Vagina (tissue), 2 donors: Measurements from ENCODE around the gene UMODL1. TPM values are rescaled to one million over a fixed set of nuclear protein-coding genes. Genes with fewer than 3 reads are reported as not detected.

ENCODE experiments used
- DNase-seq, 2 donors: peaks; one replicate each; pipeline ENCODE4 v3.0.0-alpha.2; 2017; ENCODE audit errors: extremely low spot score in 2 of 2
- H3K27ac ChIP-seq: fragments of 200-600 bp; sonication (generic); one replicate; pipeline ENCODE4 v1.5.1; 2019
- H3K27me3 ChIP-seq: fragments of 200-600 bp; sonication (generic); one replicate; pipeline ENCODE4 v1.5.1; 2019
- H3K36me3 ChIP-seq, 2 donors: fragments of 200-600 bp; sonication (generic); one replicate each; pipeline ENCODE4 v1.5.1; 2017 to 2019
- H3K4me1 ChIP-seq: fragments of 200-600 bp; sonication (generic); one replicate; pipeline ENCODE4 v1.5.1; 2019
- H3K4me3 ChIP-seq, 2 donors: fragments of 200-600 bp; sonication (generic); 1 replicate in 1 of 2; 2 replicates in 1 of 2; pipeline ENCODE4 v1.5.1; 2016 to 2019
- H3K9me3 ChIP-seq: fragments of 200-600 bp; sonication (generic); one replicate; pipeline ENCODE4 v1.5.1; 2019
- POLR2A ChIP-seq, 2 donors: fragments of 450-650 bp; IDR thresholded peaks; one replicate each; pipeline ENCODE4 v1.6.1; 2017; ENCODE audit warnings: antibody characterized with exemption in 2 of 2, mild to moderate bottlenecking in 2 of 2, moderate library complexity in 2 of 2
- POLR2AphosphoS5 ChIP-seq, 2 donors: sonication (generic); formaldehyde crosslinking; IDR thresholded peaks; one replicate each; pipeline ENCODE4 v1.9.0; 2017; ENCODE audit warnings: antibody characterized with exemption in 2 of 2, mild to moderate bottlenecking in 2 of 2, low read depth in 1 of 2; ENCODE audit not compliant: insufficient read depth in 1 of 2
- intact Hi-C: fragments of 100-400 bp; cut with DNase I; formaldehyde crosslinking; loops from one replicate; pipeline ENCODE4 v1.15.1; 2023
- total RNA-seq: library from RNA; depleted of rRNA; stranded (reverse); fragments of >200 nt; gene quantifications from one replicate; pipeline ENCODE4 v1.2.3, GENCODE V29; 2016
- TF ChIP-seq, protein P1 (sequence below), 3 experiments: fragments of 450-650 bp in 2 of 3; fragments of 200-600 bp in 1 of 3; sonication (generic) in 1 of 3; IDR thresholded peaks; one replicate each; pipeline ENCODE4 v1.5.1; 2017 to 2019; ENCODE audit warnings: antibody characterized with exemption in 3 of 3, mild to moderate bottlenecking in 2 of 3, moderate library complexity in 2 of 3

UMODL1 gene
- total RNA-seq, 1 donor from 2014 or later = not detected

DNA sequence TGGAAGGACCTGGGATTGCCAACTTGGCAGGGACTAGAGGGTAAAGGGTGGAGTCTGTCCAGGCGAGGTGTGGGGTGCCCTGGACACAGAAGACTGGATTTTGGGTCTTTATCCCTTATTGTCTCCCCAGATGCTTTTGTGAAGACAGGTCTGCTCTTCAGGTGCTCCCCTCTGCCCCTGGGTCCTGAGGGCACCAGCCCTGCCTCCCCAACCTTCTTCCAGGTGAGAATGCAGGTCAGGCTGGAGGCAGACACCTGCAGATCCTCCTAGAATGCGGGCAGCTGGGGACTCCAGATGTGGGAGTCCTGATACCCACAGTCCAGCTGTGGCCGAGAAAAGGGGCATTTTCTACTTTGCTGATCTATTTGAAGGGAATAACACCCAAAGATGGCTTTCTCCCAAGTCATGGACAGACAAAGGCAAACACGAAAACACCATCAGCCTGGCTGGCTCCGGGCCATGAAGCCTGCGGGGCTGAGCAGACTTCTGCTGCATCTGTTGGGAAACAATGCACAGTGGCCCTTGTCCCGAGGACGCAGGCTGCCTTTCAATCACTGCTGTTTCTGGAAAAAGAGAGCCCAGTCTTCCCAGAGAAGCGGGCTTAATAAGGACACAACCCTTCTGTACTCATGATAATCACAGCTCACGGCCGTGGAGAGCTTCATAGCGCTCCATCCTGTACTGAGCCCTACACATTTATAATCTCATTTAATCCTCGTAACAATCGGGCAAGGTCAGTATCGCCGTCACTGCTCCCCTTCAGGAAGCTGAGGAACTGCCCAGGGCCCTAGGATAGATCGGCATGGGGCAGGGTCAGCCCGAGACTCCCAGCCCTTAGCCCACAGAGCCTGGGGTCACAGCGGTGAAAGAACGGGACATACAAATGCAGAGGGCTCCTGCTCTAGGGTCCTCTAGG is 85.8 kb downstream of the UMODL1 start:
- TF ChIP-seq, protein P1, sequence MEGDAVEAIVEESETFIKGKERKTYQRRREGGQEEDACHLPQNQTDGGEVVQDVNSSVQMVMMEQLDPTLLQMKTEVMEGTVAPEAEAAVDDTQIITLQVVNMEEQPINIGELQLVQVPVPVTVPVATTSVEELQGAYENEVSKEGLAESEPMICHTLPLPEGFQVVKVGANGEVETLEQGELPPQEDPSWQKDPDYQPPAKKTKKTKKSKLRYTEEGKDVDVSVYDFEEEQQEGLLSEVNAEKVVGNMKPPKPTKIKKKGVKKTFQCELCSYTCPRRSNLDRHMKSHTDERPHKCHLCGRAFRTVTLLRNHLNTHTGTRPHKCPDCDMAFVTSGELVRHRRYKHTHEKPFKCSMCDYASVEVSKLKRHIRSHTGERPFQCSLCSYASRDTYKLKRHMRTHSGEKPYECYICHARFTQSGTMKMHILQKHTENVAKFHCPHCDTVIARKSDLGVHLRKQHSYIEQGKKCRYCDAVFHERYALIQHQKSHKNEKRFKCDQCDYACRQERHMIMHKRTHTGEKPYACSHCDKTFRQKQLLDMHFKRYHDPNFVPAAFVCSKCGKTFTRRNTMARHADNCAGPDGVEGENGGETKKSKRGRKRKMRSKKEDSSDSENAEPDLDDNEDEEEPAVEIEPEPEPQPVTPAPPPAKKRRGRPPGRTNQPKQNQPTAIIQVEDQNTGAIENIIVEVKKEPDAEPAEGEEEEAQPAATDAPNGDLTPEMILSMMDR (IDR thresholded peaks at IDR 0.05) = no peak
- TF ChIP-seq POLR2AphosphoS5 (IDR thresholded peaks at IDR 0.05; ENCODE audit: insufficient read depth in 1 of 2, low read depth in 1 of 2) (no peak), POLR2A (IDR thresholded peaks at IDR 0.05) (no peak)
- peak; percentile 74 to 79 for DNase-seq
- intact Hi-C loops = no loop called here

GRCh38 chr21:42157606-42158310 is 86.6 kb downstream of the UMODL1 start:
- DNase-seq = peak; percentile 55 to 56
- TF ChIP-seq POLR2A (IDR thresholded peaks at IDR 0.05) = no peak
- intact Hi-C loops = no loop called here

More for the DNA sequence above, 85.8 kb downstream of the UMODL1 start:
- Histone ChIP-seq H3K9me3 (no peaks in the 10 kb centered on the region), H3K4me3 (no peak overlapping the region), H3K36me3 (no peaks in the 10 kb centered on the region), H3K4me1 (no peaks in the 10 kb centered on the region), H3K27ac (no peak overlapping the region), H3K27me3 (no peaks in the 10 kb centered on the region)

DNA sequence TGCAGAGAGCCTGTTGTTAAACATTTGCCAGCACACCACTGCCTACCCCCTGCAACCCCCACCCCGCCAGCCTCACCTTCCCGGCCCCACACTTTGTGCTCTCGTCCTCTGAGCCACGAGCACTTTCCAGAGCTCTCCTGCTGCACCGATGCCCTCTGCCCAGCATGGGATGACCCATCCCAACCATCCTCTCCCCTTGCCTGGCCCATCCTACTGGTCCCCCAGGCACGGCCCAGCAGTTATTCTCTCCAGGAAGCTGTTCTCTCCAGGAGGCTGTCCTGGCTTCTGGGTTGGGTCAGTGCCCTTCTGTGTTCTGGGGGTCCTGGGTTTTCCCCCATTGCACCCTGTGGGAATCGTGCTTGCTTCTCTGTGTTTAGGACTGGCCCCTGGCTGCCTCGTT is 87.7 kb downstream of the UMODL1 start:
- Histone ChIP-seq H3K4me3 (no peak overlapping the region), H3K27ac (no peak overlapping the region), H3K36me3 (no peaks in the 10 kb centered on the region), H3K9me3 (no peaks in the 10 kb centered on the region), H3K27me3 (no peaks in the 10 kb centered on the region), H3K4me1 (no peaks in the 10 kb centered on the region)
- intact Hi-C loops = no loop called here
- TF ChIP-seq, protein P1 (IDR thresholded peaks at IDR 0.05) = no peak
- no peak for TF ChIP-seq POLR2AphosphoS5 (IDR thresholded peaks at IDR 0.05; ENCODE audit: insufficient read depth in 1 of 2, low read depth in 1 of 2)
- DNase-seq = peak; percentile 44 to 85

More at GRCh38 chr21:42157606-42158310, 86.6 kb downstream of the UMODL1 start:
- Histone ChIP-seq H3K27me3 (no peaks in the 10 kb centered on the region), H3K36me3 (no peaks in the 10 kb centered on the region), H3K4me1 (no peaks in the 10 kb centered on the region), H3K9me3 (no peaks in the 10 kb centered on the region), H3K27ac (no peak overlapping the region), H3K4me3 (no peak overlapping the region)

DNA sequence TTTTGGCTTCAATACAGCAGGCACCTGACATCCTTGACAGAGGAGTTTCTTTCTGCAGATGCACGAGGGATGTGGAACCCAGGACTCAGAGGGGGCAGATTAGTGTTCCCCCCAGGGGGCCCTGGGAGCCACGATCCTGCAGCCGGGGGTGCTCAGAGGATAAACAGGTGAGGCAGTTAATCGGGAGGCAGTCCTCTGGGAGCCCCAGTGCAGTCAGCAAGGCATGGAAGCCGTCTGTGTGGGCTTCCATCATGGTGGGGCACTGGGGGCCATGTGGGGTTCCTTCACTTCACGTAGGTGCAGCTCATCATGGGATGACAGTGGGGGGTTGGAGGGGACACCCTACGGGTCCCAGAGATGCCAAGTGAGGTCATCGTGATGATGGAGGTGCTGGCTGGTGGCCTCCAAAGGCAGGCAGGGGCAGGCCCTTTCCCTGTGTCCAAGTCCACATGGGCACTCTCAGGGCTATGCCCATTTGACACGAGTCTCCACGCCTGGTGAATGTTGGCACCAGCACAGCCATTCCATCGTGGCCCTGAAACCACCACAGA is 88.5 kb downstream of the UMODL1 start:
- Histone ChIP-seq H3K27ac (no peak overlapping the region), H3K27me3 (no peaks in the 10 kb centered on the region), H3K4me3 (no peak overlapping the region), H3K4me1 (no peaks in the 10 kb centered on the region), H3K9me3 (no peaks in the 10 kb centered on the region), H3K36me3 (no peaks in the 10 kb centered on the region)
- intact Hi-C loops = no loop called here
- TF ChIP-seq POLR2A (IDR thresholded peaks at IDR 0.05) = no peak
- no peak for TF ChIP-seq POLR2AphosphoS5 (IDR thresholded peaks at IDR 0.05; ENCODE audit: insufficient read depth in 1 of 2, low read depth in 1 of 2)
- TF ChIP-seq, protein P1 (IDR thresholded peaks at IDR 0.05) = no peak
- DNase-seq = peak; percentile 31 to 77

GRCh38 chr21:42160111-42160721 is 89.1 kb downstream of the UMODL1 start:
- H3K4me3 ChIP-seq = no peak overlapping the region
- DNase-seq = peak; percentile 40 to 62
- intact Hi-C loops = no loop called here

More at GRCh38 chr21:42160111-42160721, 89.1 kb downstream of the UMODL1 start:
- H3K36me3 ChIP-seq = no peaks in the 10 kb centered on the region
- no peak for TF ChIP-seq POLR2A (IDR thresholded peaks at IDR 0.05)
- TF ChIP-seq, protein P1 (IDR thresholded peaks at IDR 0.05) = no peak
- TF ChIP-seq POLR2AphosphoS5 (IDR thresholded peaks at IDR 0.05; ENCODE audit: insufficient read depth in 1 of 2, low read depth in 1 of 2) = no peak
- no peaks in the 10 kb centered on the region for H3K9me3 ChIP-seq
- no peaks in the 10 kb centered on the region for H3K27me3 ChIP-seq
- H3K27ac ChIP-seq = no peak overlapping the region
- H3K4me1 ChIP-seq = no peaks in the 10 kb centered on the region
